Smooth muscle cell (in vitro differentiated cells): ENCODE measurements around the gene FOXK1. TPM values are rescaled to one million over a fixed set of nuclear protein-coding genes. Genes with fewer than 3 reads are reported as not detected.

ENCODE experiments used
- DNase-seq: peaks from one replicate; lab custom pipeline; 2025; ENCODE audit not compliant: unreplicated experiment; lab: John Stamatoyannopoulos, UW
- H2AFZ ChIP-seq: fragments of 200-600 bp; sonication (generic); 2 replicates; pipeline ENCODE4 v1.6.0; 2016; ENCODE audit warnings: antibody characterized with exemption, low read depth, mild to moderate bottlenecking
- H3F3A ChIP-seq: fragments of 200-600 bp; sonication (generic); 2 replicates; pipeline ENCODE4 v1.6.0; 2017; ENCODE audit warnings: antibody characterized with exemption, low read depth
- H3K27ac ChIP-seq: fragments of 200-600 bp; sonication (generic); 2 replicates; pipeline ENCODE4 v1.5.1; 2016; ENCODE audit warnings: low read depth, mild to moderate bottlenecking
- H3K27me3 ChIP-seq: fragments of 200-600 bp; sonication (generic); 2 replicates; pipeline ENCODE4 v1.6.1; 2016; ENCODE audit warnings: low read depth, mild to moderate bottlenecking
- H3K36me3 ChIP-seq: fragments of 200-600 bp; sonication (generic); 2 replicates; pipeline ENCODE4 v1.5.1; 2016; ENCODE audit warnings: low read depth
- H3K4me1 ChIP-seq: fragments of 200-600 bp; sonication (generic); 2 replicates; pipeline ENCODE4 v1.5.1; 2016; ENCODE audit warnings: low read depth
- H3K4me2 ChIP-seq: fragments of 200-600 bp; sonication (generic); 2 replicates; pipeline ENCODE4 v1.6.0; 2016; ENCODE audit warnings: mild to moderate bottlenecking
- H3K4me3 ChIP-seq: fragments of 200-600 bp; sonication (generic); 2 replicates; pipeline ENCODE4 v1.5.1; 2016; ENCODE audit warnings: mild to moderate bottlenecking
- H3K79me2 ChIP-seq: fragments of 200-600 bp; sonication (generic); 2 replicates; pipeline ENCODE4 v1.6.0; 2016; ENCODE audit warnings: low read depth, mild to moderate bottlenecking
- H3K9ac ChIP-seq: fragments of 200-600 bp; sonication (generic); 2 replicates; pipeline ENCODE4 v1.6.0; 2016; ENCODE audit warnings: low read depth
- H3K9me3 ChIP-seq: fragments of 200-600 bp; sonication (generic); replicated peaks from 2 replicates; pipeline ENCODE4 v1.5.1; 2016; ENCODE audit warnings: low read depth
- H4K20me1 ChIP-seq: fragments of 200-600 bp; sonication (generic); 2 replicates; pipeline ENCODE4 v1.6.0; 2016; ENCODE audit warnings: low read depth
- WGBS: methylation state at CpG from one replicate; pipeline ENCODE4 v1.1.7; 2016; ENCODE audit warnings: low lambda C conversion rate; 5-methylcytosine and 5-hydroxymethylcytosine counted together
- polyA plus RNA-seq: library from polyadenylated mRNA; unstranded; fragments of >200 nt; fragmentation: Nextera tagmentation; extraction: Ambion mirVana; gene quantifications from 2 replicates; pipeline ENCODE4 v1.2.1, GENCODE V29; 2016
- total RNA-seq: library from RNA; depleted of rRNA; stranded (reverse); fragments of >200 nt; gene quantifications from 2 replicates; pipeline ENCODE4 v1.2.3, GENCODE V29; 2014
- TF ChIP-seq, protein P1 (sequence below): fragments of 200-600 bp; sonication (generic); IDR thresholded peaks from 2 replicates; pipeline ENCODE4 v1.5.1; 2017; ENCODE audit warnings: borderline replicate concordance, mild to moderate bottlenecking, antibody characterized with exemption; ENCODE audit not compliant: insufficient read depth, poor library complexity, severe bottlenecking

Gene FOXK1
- total and polyA plus RNA-seq, 2 experiments from 2014 or later: 6.0 to 11.6 TPM

DNA sequence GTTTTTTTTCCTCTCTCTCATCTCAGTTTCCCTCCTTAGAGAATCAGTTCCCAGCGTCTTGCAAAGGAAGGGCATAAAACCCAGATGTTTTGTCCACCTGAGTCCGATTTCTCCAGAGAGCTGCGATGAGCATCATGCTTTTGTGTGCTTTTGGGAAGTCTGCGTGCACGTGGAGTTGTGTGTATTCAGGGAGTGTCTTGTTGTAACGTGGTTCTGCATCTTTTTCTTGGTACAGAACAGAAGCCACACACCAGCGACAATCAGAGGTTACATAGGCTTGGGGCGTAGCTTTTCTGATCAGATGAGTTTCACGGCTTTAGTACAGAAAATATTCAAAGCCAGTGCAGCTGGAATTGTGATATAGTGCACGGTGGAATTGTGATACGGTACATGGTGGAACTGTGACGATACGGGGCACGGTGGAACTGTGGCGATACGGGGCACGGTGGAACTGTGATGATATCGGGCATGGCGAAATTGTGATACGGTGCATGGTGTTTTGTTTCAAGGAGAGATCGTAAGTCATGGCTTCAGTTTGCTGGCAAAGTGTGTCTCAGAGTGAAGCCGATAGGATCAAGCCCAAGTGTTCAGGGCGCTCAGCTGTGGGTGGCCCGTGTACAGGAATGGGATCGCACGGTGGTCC is 32.8 kb downstream of the FOXK1 start:
- Histone ChIP-seq H3K9ac (no peak overlapping the region), H3K36me3 (no peaks in the 10 kb centered on the region), H2AFZ (no peak overlapping the region), H3K27me3 (no peaks in the 10 kb centered on the region), H3K4me2 (no peak overlapping the region), H3K27ac (no peak overlapping the region), H3F3A (peaks cover 4% of the 10 kb centered on the region), H4K20me1 (peaks cover 100% of the 10 kb centered on the region), H3K79me2 (peaks cover 94% of the 10 kb centered on the region), H3K9me3 (no peaks in the 10 kb centered on the region), H3K4me1 (no peaks in the 10 kb centered on the region), H3K4me3 (no peak overlapping the region)
- TF ChIP-seq, protein P1, sequence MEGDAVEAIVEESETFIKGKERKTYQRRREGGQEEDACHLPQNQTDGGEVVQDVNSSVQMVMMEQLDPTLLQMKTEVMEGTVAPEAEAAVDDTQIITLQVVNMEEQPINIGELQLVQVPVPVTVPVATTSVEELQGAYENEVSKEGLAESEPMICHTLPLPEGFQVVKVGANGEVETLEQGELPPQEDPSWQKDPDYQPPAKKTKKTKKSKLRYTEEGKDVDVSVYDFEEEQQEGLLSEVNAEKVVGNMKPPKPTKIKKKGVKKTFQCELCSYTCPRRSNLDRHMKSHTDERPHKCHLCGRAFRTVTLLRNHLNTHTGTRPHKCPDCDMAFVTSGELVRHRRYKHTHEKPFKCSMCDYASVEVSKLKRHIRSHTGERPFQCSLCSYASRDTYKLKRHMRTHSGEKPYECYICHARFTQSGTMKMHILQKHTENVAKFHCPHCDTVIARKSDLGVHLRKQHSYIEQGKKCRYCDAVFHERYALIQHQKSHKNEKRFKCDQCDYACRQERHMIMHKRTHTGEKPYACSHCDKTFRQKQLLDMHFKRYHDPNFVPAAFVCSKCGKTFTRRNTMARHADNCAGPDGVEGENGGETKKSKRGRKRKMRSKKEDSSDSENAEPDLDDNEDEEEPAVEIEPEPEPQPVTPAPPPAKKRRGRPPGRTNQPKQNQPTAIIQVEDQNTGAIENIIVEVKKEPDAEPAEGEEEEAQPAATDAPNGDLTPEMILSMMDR: no peak
- DNase-seq: no peak
- 96% methylated on average over 26 of the region's 26 CpGs for WGBS

- no peak for DNase-seq
- Histone ChIP-seq H3K36me3 (no peaks in the 10 kb centered on the region), H3K4me3 (no peak overlapping the region), H3F3A (peaks cover 4% of the 10 kb centered on the region), H3K9me3 (no peaks in the 10 kb centered on the region), H3K79me2 (peaks cover 94% of the 10 kb centered on the region), H2AFZ (no peak overlapping the region), H4K20me1 (peaks cover 100% of the 10 kb centered on the region), H3K4me2 (no peak overlapping the region), H3K27me3 (no peaks in the 10 kb centered on the region), H3K27ac (no peak overlapping the region), H3K4me1 (no peaks in the 10 kb centered on the region), H3K9ac (no peak overlapping the region)
- TF ChIP-seq, protein P1: no peak
- 75% methylated on average over 12 of the region's 13 CpGs for WGBS
These were observed 33.3 kb downstream of the FOXK1 start for GRCh38 chr7:4715410-4715776.

DNA sequence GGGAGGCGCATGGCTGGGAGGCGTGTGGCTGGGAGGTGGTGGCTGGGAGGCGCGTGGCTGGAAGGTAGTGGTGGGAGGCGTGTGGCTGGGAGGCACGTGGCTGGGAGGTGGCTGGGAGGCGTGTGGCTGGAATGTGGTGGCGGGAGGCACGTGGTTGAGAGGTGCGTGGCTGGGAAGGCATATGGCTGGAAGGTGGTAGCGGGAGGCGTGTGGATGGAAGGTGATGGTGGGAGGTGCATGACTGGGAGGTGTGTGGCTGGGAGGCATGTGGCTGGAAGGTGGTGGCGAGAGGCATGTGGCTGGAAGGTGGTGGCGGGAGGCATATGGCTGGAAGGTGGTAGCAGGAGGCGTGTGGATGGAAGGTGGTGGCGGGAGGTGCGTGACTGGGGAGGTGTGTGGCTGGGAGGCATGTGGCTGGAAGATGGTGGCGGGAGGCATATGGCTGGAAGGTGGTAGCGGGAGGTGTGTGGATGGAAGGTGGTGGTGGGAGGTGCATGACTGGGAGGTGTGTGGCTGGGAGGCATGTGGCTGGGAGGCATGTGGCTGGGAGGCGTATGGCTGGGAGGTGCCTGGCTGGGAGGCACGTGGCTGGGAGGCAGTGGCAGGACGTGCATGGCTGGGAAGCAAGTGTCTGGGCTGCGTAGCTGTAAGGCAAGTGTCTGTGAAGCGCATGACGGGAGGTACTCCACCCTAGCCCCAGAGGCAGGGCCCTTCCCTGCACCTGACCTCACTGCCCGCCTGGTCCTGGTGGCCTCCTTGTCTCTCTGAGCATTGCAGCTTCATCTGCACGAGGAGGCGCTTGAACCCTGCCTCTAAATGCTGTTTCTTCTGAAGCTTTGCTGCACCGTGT is 35.1 kb downstream of the FOXK1 start:
- 95% methylated on average over 24 of the region's 29 CpGs for WGBS
- H3K79me2 ChIP-seq: peaks cover 92% of the 10 kb centered on the region
- H3K9ac ChIP-seq: no peak overlapping the region
- no peak overlapping the region for H2AFZ ChIP-seq
- H3K36me3 ChIP-seq: no peaks in the 10 kb centered on the region
- DNase-seq: no peak
- no peaks in the 10 kb centered on the region for H3K9me3 ChIP-seq
- peaks cover 98% of the 10 kb centered on the region for H4K20me1 ChIP-seq
- H3K4me2 ChIP-seq: no peak overlapping the region
- peaks cover 4% of the 10 kb centered on the region for H3F3A ChIP-seq
- no peaks in the 10 kb centered on the region for H3K4me1 ChIP-seq
- no peak overlapping the region for H3K4me3 ChIP-seq
- H3K27me3 ChIP-seq: no peaks in the 10 kb centered on the region
- TF ChIP-seq, protein P1: no peak
- no peak overlapping the region for H3K27ac ChIP-seq
